Sigmoid colon (tissue), 4 donors: Measurements from ENCODE around the gene CLMN.

Source experiments
- CTCF ChIP-seq, 4 experiments: fragments of 450-650 bp in 3 of 4; fragments of 200-600 bp in 1 of 4; IDR thresholded peaks; one replicate each; pipeline ENCODE4 v1.5.1; 2016 to 2019; ENCODE audit warnings: antibody characterized with exemption in 4 of 4, mild to moderate bottlenecking in 3 of 4, moderate library complexity in 2 of 4
- POLR2A ChIP-seq, 2 donors: fragments of 450-650 bp; IDR thresholded peaks; one replicate each; pipeline ENCODE4 v1.6.1; 2016; ENCODE audit warnings: antibody characterized with exemption in 2 of 2, mild to moderate bottlenecking in 2 of 2, moderate library complexity in 2 of 2
- POLR2AphosphoS5 ChIP-seq, 4 donors: sonication (generic); formaldehyde crosslinking; IDR thresholded peaks; one replicate each; pipeline ENCODE4 v1.6.1; 2017; ENCODE audit warnings: antibody characterized with exemption in 4 of 4

GRCh38 chr14:95282354-95282985, 37.2 kb downstream of the CLMN start:
- TF ChIP-seq POLR2AphosphoS5 (IDR thresholded peaks at IDR 0.05) (no peak), CTCF (IDR thresholded peaks at IDR 0.05) (no peak), POLR2A (IDR thresholded peaks at IDR 0.05) (no peak)
